HepG2 (cell line): Measurements from ENCODE around the gene KDM7A.

Source experiments
- ARNT ChIP-seq: fragments of 450-650 bp; IDR thresholded peaks from 2 replicates; pipeline ENCODE4 v1.6.1; 2017
- MEIS2 ChIP-seq: sonication (generic); formaldehyde crosslinking; IDR thresholded peaks from 2 replicates; pipeline ENCODE4 v1.9.0; 2021; ENCODE audit warnings: mild to moderate bottlenecking, missing genetic modification reagents
- MTF1 ChIP-seq: sonication (generic); formaldehyde crosslinking; IDR thresholded peaks from 2 replicates; pipeline ENCODE4 v1.5.0; 2020; ENCODE audit warnings: missing genetic modification reagents
- PHF8 ChIP-seq: sonication (generic); formaldehyde crosslinking; IDR thresholded peaks from 2 replicates; pipeline ENCODE4 v1.5.0; 2020; ENCODE audit warnings: missing genetic modification reagents
- POLR2AphosphoS5 ChIP-seq: IDR thresholded peaks from 2 replicates; pipeline ENCODE4 v1.6.1; 2012; ENCODE audit warnings: low read depth, low read length
- TEAD3 ChIP-seq: optimal IDR thresholded peaks from 2 replicates; pipeline ENCODE3; 2016; ENCODE audit warnings: borderline replicate concordance
- TMF1 ChIP-seq: sonication (generic); formaldehyde crosslinking; IDR thresholded peaks from 2 replicates; pipeline ENCODE4 v1.8.1; 2022; ENCODE audit warnings: low read depth, missing genetic modification reagents
- ZFX ChIP-seq: sonication (generic); formaldehyde crosslinking; IDR thresholded peaks from 2 replicates; pipeline ENCODE4 v1.4.0; 2020; ENCODE audit warnings: mild to moderate bottlenecking, low read depth, missing genetic modification reagents, moderate library complexity
- ZNF143 ChIP-seq: sonication (generic); formaldehyde crosslinking; IDR thresholded peaks from 2 replicates; pipeline ENCODE4 v1.4.0; 2020; ENCODE audit warnings: missing genetic modification reagents
- TF ChIP-seq, protein P1 (sequence below): sonication (generic); formaldehyde crosslinking; IDR thresholded peaks from 2 replicates; pipeline ENCODE4 v1.4.0; 2020; ENCODE audit warnings: mild to moderate bottlenecking, missing genetic modification reagents

DNA sequence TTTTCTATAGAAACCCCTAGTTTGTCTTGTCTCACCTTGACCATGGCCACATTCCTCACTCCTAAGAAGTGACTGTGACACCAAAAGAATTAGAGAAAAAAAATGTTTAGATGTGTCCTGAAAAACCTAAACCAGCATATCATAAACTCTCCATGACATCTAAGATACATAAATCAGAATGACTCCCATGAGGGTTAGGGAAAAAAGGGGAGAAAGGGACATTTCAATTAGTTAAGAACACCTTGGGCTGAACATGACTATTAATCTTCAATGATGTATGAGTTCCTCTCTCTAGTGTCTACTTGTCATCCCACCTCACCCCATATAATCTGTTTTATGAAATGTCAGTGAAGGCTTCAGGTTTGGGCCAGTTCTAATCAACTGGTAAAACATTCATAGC is 31.1 kb downstream of the KDM7A start:
- TF ChIP-seq MEIS2 (CRISPR knock-in tag) (no peak), TEAD3 (CRISPR knock-in tag) (no peak), MTF1 (CRISPR knock-in tag) (no peak), TMF1 (CRISPR knock-in tag) (no peak), ZFX (CRISPR knock-in tag) (no peak), POLR2AphosphoS5 (no peak), ZNF143 (CRISPR knock-in tag) (no peak), ARNT (no peak), PHF8 (CRISPR knock-in tag) (no peak)
- TF ChIP-seq, protein P1, sequence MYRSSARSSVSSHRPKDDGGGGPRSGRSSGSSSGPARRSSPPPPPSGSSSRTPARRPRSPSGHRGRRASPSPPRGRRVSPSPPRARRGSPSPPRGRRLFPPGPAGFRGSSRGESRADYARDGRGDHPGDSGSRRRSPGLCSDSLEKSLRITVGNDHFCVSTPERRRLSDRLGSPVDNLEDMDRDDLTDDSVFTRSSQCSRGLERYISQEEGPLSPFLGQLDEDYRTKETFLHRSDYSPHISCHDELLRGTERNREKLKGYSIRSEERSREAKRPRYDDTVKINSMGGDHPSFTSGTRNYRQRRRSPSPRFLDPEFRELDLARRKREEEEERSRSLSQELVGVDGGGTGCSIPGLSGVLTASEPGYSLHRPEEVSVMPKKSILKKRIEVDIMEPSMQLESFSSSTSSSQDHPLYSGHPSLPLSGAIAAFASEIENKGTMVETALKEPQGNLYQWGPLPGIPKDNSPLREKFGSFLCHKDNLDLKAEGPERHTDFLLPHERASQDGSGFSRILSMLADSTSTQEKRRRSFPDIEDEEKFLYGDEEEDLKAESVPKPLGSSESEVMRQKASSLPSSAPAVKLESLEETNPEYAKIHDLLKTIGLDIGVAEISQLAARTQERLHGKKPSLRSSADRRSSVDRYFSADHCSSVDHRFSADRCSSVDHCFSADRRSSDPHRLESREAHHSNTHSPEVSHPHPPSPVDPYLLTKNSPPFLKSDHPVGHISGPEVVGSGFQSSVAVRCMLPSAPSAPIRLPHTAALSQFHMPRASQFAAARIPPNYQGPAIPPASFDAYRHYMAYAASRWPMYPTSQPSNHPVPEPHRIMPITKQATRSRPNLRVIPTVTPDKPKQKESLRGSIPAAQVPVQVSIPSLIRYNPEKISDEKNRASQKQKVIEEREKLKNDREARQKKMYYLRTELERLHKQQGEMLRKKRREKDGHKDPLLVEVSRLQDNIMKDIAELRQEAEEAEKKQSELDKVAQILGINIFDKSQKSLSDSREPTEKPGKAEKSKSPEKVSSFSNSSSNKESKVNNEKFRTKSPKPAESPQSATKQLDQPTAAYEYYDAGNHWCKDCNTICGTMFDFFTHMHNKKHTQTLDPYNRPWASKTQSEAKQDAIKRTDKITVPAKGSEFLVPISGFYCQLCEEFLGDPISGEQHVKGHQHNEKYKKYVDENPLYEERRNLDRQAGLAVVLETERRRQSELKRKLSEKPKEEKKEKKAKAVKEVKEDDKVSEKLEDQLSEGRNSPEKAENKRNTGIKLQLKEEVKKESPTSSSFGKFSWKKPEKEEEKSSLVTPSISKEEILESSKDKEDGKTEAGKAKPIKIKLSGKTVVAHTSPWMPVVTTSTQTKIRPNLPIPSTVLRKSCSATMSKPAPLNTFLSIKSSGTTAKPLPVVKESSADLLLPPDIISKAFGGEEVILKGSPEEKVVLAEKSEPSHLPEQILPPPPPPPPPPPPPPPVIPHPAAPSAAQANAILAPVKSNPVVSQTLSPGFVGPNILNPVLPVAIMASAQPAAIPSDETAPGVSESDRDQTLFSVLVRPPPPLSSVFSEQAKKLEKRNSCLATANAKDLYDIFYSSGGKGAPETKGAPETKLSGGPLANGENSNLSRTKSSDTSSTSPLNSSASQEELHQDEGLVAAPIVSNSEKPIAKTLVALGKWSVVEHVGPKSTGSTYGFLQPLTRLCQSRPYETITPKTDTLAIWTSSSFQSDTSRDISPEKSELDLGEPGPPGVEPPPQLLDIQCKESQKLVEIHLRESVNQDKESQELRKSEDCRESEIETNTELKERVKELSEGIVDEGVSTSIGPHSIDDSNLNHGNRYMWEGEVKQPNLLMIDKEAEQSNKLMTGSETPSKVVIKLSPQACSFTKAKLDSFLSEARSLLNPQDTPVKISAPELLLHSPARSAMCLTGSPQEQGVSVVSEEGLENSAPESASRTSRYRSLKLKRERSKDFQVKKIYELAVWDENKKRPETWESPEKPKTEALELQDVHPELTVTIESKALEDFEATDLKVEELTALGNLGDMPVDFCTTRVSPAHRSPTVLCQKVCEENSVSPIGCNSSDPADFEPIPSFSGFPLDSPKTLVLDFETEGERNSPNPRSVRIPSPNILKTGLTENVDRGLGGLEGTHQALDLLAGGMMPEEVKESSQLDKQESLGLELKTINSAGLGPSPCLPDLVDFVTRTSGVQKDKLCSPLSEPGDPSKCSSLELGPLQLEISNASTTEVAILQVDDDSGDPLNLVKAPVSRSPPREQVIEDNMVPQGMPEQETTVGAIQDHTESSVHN (CRISPR knock-in tag): no peak
